Left ventricle myocardium inferior (tissue), 1 donor: ENCODE data around the gene C17orf67. TPM values are rescaled to one million over a fixed set of nuclear protein-coding genes. Genes with fewer than 3 reads are reported as not detected.

Experiments used
- DNase-seq: peaks from one replicate; pipeline ENCODE4 v3.0.0-alpha.2; 2020
- H3K27ac ChIP-seq: fragments of 200-600 bp; replicated peaks from 2 replicates; pipeline ENCODE4 v1.8.0; 2021
- H3K27me3 ChIP-seq: fragments of 200-600 bp; 2 replicates; pipeline ENCODE4 v1.8.0; 2021; ENCODE audit warnings: low read depth
- H3K36me3 ChIP-seq: fragments of 200-600 bp; 2 replicates; pipeline ENCODE4 v1.8.0; 2021
- H3K4me1 ChIP-seq: fragments of 200-600 bp; 2 replicates; pipeline ENCODE4 v1.8.0; 2021
- H3K4me3 ChIP-seq: fragments of 200-600 bp; 2 replicates; pipeline ENCODE4 v1.8.0; 2021; ENCODE audit warnings: mild to moderate bottlenecking, moderate library complexity
- H3K9me3 ChIP-seq: fragments of 200-600 bp; replicated peaks from 2 replicates; pipeline ENCODE4 v1.8.0; 2021
- CTCF ChIP-seq: fragments of 200-600 bp; IDR thresholded peaks from 2 replicates; pipeline ENCODE4 v1.8.0; 2021; ENCODE audit warnings: antibody characterized with exemption, mild to moderate bottlenecking, borderline replicate concordance
- intact Hi-C: fragments of 100-400 bp; cut with micrococcal nuclease; formaldehyde crosslinking; loops from one replicate; pipeline ENCODE4 v1.11.0; 2022
- total RNA-seq: library from RNA; stranded (reverse); fragmentation: NEBNext Ultra II Directional; extraction: Animal tissue kit (Norgen Biotek cat#: 25700); gene quantifications from one replicate; pipeline ENCODE4 v1.2.1, GENCODE V29; 2021
- donor health status: DM: no; HTN: yes; CAD: no; lungs with severe emphysema.

Gene C17orf67
- total RNA-seq, 1 donor from 2014 or later, result 1.1 TPM

GRCh38 chr17:56826611-56827414 lies 6.9 kb downstream of the C17orf67 start:
- no peak for DNase-seq
- intact Hi-C loops, result no loop called here
- H3K27me3 ChIP-seq, result no peaks in the 10 kb centered on the region
- no peak for TF ChIP-seq CTCF
- peaks cover 15% of the 10 kb centered on the region for H3K4me1 ChIP-seq
- no peaks in the 10 kb centered on the region for H3K9me3 ChIP-seq
- H3K36me3 ChIP-seq, result no peaks in the 10 kb centered on the region
- no peak overlapping the region for H3K4me3 ChIP-seq
- H3K27ac ChIP-seq, result no peak overlapping the region

GRCh38 chr17:56824503-56824902 lies 9.2 kb downstream of the C17orf67 start:
- no peak overlapping the region for H3K27ac ChIP-seq
- intact Hi-C loops, result loop anchor here (5.0 kb wide), 1 partner anchor 118 kb away; no protein-coding TSS in a partner anchor
- TF ChIP-seq CTCF, result no peak

GRCh38 chr17:56823848-56824247 lies 9.9 kb downstream of the C17orf67 start:
- Histone ChIP-seq H3K9me3 (no peaks in the 10 kb centered on the region), H3K27me3 (no peaks in the 10 kb centered on the region), H3K36me3 (no peaks in the 10 kb centered on the region), H3K4me1 (peaks cover 21% of the 10 kb centered on the region), H3K4me3 (no peak overlapping the region), H3K27ac (peak overlapping the region; percentile 70)
- no peak for TF ChIP-seq CTCF
- intact Hi-C loops, result loop anchor here (5.0 kb wide), 1 partner anchor 118 kb away; no protein-coding TSS in a partner anchor
- DNase-seq, result no peak

More at GRCh38 chr17:56824503-56824902, 9.2 kb downstream of the C17orf67 start:
- Histone ChIP-seq H3K4me1 (peaks cover 18% of the 10 kb centered on the region), H3K4me3 (no peak overlapping the region), H3K27me3 (no peaks in the 10 kb centered on the region), H3K9me3 (no peaks in the 10 kb centered on the region), H3K36me3 (no peaks in the 10 kb centered on the region)
- DNase-seq, result no peak

GRCh38 chr17:56822725-56823124 lies 11.0 kb downstream of the C17orf67 start:
- intact Hi-C loops, result loop anchor here (5.0 kb wide), 1 partner anchor 120 kb away; no protein-coding TSS in a partner anchor
- no peaks in the 10 kb centered on the region for H3K27me3 ChIP-seq
- no peaks in the 10 kb centered on the region for H3K36me3 ChIP-seq
- peak overlapping the region; percentile 70 for H3K27ac ChIP-seq
- no peak overlapping the region for H3K4me3 ChIP-seq
- DNase-seq, result no peak
- no peaks in the 10 kb centered on the region for H3K9me3 ChIP-seq
- no peak for TF ChIP-seq CTCF
- peaks cover 21% of the 10 kb centered on the region for H3K4me1 ChIP-seq

GRCh38 chr17:56821847-56822534 lies 11.7 kb downstream of the C17orf67 start:
- H3K4me1 ChIP-seq, result peaks cover 21% of the 10 kb centered on the region
- no peaks in the 10 kb centered on the region for H3K36me3 ChIP-seq
- no peak overlapping the region for H3K4me3 ChIP-seq
- intact Hi-C loops, result loop anchor here (5.0 kb wide), 1 partner anchor 120 kb away; no protein-coding TSS in a partner anchor
- H3K27me3 ChIP-seq, result no peaks in the 10 kb centered on the region
- TF ChIP-seq CTCF, result no peak
- peak overlapping the region; percentile 70 for H3K27ac ChIP-seq
- no peak for DNase-seq
- no peaks in the 10 kb centered on the region for H3K9me3 ChIP-seq
